Dendritic cell treated with granulocyte-macrophage colony-stimulating factor and Interleukin-4, amounts not matched to agents 40 ng/mL and 50 ng/mL, for 4 days (primary cell): ENCODE data around the gene E2F1.
"Not testable (repeated sequence)": the region's sequence is repeated elsewhere in the genome, so short reads cannot be mapped to it uniquely, and the experiment has no call there.

Source experiments
- H3K27ac Mint-ChIP-seq: one replicate; pipeline ENCODE4 v1.8.0; 2022; ENCODE audit warnings: mild to moderate bottlenecking, mixed read lengths
- H3K27me3 Mint-ChIP-seq: one replicate; pipeline ENCODE4 v1.8.0; 2022; ENCODE audit warnings: mild to moderate bottlenecking, mixed read lengths
- H3K36me3 Mint-ChIP-seq: one replicate; pipeline ENCODE4 v1.8.0; 2022; ENCODE audit warnings: low read depth, mixed read lengths
- H3K4me1 Mint-ChIP-seq: one replicate; pipeline ENCODE4 v1.8.0; 2022; ENCODE audit warnings: low read depth, mixed read lengths
- H3K4me3 Mint-ChIP-seq: one replicate; pipeline ENCODE4 v1.8.0; 2022; ENCODE audit warnings: mild to moderate bottlenecking, moderate library complexity, mixed read lengths
- H3K9me3 Mint-ChIP-seq: one replicate; pipeline ENCODE4 v1.8.0; 2022; ENCODE audit warnings: mixed read lengths
- intact Hi-C: fragments of 100-400 bp; cut with micrococcal nuclease; formaldehyde crosslinking; loops from one replicate; pipeline ENCODE4 v1.15.0; 2022

The E2F1 gene

DNA sequence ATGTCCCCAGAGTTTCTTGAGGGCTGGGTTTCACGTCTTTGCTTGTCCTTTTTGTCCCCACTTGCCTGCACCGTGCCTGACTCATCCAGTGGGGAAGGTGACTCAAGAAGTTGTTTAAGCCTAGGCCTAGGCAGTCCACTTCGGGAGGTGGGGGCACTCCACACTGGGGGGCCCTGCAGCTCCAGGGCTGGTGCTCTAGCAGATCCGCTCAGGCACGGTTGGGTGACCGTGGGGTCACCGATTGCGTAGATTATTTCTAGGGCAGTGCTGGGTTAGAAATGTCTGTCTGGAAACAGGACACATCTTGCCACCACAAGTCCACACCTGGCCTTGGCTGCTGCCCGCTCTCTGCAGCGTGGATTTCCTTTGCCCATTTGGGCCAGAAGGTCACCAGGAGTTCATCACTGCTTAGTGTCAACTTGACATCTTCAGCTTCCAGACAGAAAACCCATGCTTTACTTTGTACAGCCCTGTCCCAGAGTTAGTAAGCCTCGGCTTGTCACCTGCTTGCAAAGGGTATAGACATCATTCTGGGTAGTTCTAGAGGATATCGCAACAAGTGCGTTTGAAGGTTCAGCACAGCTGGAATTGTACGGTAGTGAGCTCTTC is 37.7 kb downstream of the E2F1 start:
- peaks cover 45% of the 10 kb centered on the region for H3K36me3 Mint-ChIP-seq
- intact Hi-C loops, result no loop called here
- H3K27ac Mint-ChIP-seq, result no peak overlapping the region
- no peak overlapping the region for H3K4me3 Mint-ChIP-seq
- no peaks in the 10 kb centered on the region for H3K9me3 Mint-ChIP-seq
- H3K27me3 Mint-ChIP-seq, result no peaks in the 10 kb centered on the region
- H3K4me1 Mint-ChIP-seq, result peaks cover 6% of the 10 kb centered on the region

DNA sequence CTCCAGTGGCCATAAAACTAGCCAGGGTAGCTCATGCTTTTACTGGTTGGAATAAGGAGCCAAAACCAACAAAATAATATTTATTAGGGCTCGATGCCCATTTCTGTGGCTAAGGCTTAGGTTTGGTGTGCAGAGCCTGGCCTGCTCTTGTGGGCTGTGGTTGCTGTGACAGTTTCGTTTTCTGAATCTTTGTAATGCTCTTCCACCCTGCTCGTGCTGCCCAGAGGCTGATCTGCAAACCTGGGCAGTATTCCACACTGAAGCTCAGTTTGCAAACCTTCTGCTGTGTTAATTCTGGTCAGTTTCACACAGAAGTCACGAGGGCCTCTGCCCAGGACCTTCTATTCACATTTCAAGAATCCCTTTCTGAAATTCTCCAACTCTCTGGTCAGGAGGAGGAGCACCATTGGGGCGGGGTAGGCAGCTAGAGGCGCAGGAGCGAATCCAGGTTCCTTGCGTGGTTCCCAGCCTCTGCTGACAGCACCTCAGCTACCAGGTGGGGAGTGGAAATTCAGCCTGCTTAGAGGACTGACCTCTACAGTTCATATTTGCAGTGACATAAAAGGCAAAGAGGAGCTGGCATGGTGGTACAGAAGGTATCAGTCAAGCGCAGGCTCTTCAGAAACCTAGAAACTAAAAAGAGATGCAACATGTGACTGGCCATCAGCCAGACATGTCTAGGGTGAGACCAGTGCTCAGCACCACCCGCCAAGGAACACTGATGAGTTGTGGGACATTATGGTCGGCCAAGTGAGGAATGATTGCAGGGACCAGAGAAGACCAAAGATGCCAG is 38.4 kb downstream of the E2F1 start:
- Mint-ChIP-seq H3K4me3 (no peak overlapping the region), H3K9me3 (no peaks in the 10 kb centered on the region), H3K4me1 (no peaks in the 10 kb centered on the region), H3K27ac (no peak overlapping the region), H3K27me3 (no peaks in the 10 kb centered on the region), H3K36me3 (peaks cover 51% of the 10 kb centered on the region)
- intact Hi-C loops, result no loop called here

DNA sequence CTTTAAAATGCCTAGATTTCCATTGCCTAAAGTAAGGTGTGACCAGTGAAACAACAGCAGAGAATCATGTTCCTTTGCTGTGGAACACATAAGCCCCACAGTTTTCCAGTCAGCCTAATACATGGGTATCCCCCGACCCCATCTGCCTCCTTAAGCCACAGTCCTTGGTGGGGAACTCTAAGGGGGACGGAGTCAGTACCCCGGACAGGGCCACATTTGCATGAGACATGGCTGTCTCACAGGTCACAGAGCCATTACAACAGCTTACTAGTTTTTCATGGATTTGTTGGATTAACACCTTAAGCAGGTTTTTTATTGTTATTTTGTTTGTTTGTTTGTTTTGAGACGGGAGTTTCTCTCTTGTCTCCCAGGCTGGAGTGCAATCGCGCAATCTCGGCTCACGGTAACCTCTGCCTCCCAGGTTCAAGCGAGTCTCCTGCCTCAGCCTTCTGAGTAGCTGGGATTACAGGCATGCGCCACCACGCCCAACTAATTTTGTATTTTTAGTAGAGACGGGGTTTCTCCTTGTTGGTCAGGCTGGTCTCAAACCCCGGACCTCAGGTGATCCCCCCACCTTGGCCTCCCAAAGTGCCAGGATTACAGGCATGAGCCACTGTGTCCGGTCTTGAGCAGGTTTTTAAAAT is 39.1 kb downstream of the E2F1 start:
- H3K27me3 Mint-ChIP-seq, H3K9me3 Mint-ChIP-seq, H3K4me1 Mint-ChIP-seq, H3K4me3 Mint-ChIP-seq, H3K27ac Mint-ChIP-seq, intact Hi-C loops: not testable (repeated sequence)
- H3K36me3 Mint-ChIP-seq, result peaks cover 58% of the 10 kb centered on the region

DNA sequence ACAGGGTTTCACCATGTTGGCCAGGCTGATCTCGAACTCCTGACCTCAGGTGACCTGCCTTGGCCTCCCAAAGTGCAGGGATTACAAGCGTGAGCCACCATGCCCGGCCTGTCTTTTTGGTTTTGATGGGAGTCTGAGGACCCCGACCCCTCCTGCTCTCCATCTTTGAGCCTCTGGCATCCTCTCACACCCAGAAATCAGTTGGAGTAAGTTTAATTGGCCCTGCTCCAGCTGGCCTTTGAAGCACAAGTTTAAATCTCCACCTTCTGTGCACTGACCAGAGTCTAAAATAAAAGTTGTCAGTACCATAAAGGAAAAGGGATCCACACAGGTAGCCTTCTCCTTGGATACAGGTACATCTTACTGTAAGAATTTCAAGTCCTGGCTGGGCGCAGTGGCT is 40.0 kb downstream of the E2F1 start:
- H3K36me3 Mint-ChIP-seq, result peaks cover 67% of the 10 kb centered on the region
- H3K9me3 Mint-ChIP-seq, result no peaks in the 10 kb centered on the region
- no peaks in the 10 kb centered on the region for H3K4me1 Mint-ChIP-seq
- H3K4me3 Mint-ChIP-seq, result no peak overlapping the region
- H3K27ac Mint-ChIP-seq, result no peak overlapping the region
- intact Hi-C loops, result no loop called here
- H3K27me3 Mint-ChIP-seq, result no peaks in the 10 kb centered on the region

DNA sequence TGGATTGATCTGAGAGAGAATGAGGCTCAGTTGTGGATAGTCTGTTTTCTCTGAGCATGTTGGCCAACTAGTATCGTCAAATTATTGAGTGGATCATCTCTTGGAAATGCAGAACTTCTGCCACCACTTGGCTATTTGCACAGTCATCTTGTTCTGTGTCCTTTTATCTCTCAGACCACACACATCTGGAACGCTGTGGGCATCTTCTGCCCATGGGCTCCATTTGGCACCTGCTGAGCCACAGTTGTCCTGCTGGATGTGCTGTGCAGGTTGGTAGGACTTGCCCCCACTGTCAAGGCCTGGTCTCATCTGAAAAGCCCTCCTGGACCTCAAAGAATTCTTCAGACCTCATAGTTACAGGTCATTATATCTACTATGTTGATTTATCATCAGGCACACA is 40.8 kb downstream of the E2F1 start:
- no peak overlapping the region for H3K4me3 Mint-ChIP-seq
- H3K9me3 Mint-ChIP-seq, result no peaks in the 10 kb centered on the region
- H3K27ac Mint-ChIP-seq, result no peak overlapping the region
- no peaks in the 10 kb centered on the region for H3K4me1 Mint-ChIP-seq
- intact Hi-C loops, result no loop called here
- H3K36me3 Mint-ChIP-seq, result peaks cover 75% of the 10 kb centered on the region
- no peaks in the 10 kb centered on the region for H3K27me3 Mint-ChIP-seq

DNA sequence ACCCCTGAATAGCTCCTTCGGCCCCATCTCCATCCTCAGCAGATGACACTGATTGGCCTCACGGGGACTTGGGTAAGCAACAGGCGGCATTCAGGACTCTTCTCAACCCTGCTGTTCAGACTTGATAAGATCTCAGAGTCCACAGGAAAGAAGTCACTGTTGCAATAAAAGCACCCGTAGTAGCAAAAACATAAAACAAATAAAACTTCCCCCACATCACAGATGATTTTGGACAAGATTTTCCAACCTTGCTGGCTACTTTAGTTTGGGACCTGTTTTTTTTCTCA is 41.2 kb downstream of the E2F1 start:
- H3K9me3 Mint-ChIP-seq, result no peaks in the 10 kb centered on the region
- H3K27me3 Mint-ChIP-seq, result no peaks in the 10 kb centered on the region

DNA sequence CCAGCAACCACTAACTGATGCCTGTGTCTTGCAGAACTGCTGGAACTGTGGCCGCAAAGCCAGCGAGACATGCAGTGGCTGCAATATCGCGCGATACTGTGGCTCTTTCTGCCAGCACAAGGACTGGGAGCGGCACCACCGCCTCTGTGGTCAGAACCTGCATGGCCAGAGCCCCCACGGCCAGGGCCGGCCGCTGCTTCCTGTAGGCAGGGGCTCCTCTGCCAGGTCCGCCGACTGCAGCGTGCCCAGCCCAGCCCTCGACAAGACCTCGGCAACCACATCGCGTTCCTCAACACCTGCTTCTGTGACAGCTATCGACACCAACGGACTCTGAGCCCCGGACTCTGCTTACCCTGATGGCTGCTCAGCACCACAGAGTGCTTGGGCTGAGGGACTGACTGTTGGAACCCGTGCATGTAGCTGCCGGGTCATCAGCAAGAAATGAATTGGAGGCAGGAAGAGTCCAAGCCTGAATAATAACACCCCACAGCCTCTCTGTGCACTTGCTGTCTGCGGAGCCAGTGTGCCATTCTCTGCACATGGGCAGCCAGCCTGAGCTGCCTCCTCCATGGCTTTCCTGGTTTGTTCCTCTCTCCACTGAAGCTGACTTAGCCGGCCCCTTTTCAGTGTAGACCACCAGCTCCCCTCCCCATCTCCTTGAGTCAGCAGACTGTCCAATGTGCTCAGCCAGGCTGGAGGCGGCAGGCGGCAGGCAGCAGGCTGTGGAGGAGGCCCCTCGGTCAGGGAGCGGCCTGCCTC is 41.7 kb downstream of the E2F1 start:
- H3K4me3 Mint-ChIP-seq, result no peak overlapping the region
- H3K27ac Mint-ChIP-seq, result no peak overlapping the region
- peaks cover 84% of the 10 kb centered on the region for H3K36me3 Mint-ChIP-seq
- no peaks in the 10 kb centered on the region for H3K27me3 Mint-ChIP-seq
- intact Hi-C loops, result no loop called here
- H3K9me3 Mint-ChIP-seq, result no peaks in the 10 kb centered on the region
- H3K4me1 Mint-ChIP-seq, result no peaks in the 10 kb centered on the region

More for the DNA sequence above, 41.2 kb downstream of the E2F1 start:
- Mint-ChIP-seq H3K27ac (no peak overlapping the region), H3K4me3 (no peak overlapping the region), H3K4me1 (no peaks in the 10 kb centered on the region), H3K36me3 (peaks cover 79% of the 10 kb centered on the region)
- intact Hi-C loops, result no loop called here

DNA sequence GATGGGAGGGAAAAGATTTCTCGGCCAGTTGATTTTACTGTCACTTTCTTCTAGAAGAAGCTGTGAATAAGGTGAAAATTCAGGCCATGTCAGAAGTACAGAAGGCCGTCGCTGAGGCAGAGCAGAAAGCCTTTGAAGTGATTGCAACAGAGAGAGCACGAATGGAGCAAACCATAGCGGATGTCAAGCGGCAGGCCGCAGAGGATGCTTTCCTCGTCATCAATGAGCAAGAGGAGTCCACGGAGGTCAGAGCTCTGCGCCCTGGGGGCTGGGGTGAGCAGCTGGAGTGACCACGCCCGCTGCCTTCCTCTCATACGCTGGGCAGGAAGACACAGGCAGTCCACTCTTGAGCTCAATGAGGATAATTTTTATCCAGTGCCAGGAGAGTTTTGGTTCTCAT is 45.9 kb downstream of the E2F1 start:
- H3K27ac Mint-ChIP-seq, result no peak overlapping the region
- H3K4me3 Mint-ChIP-seq, result no peak overlapping the region
- no peaks in the 10 kb centered on the region for H3K9me3 Mint-ChIP-seq
- intact Hi-C loops, result no loop called here
- no peaks in the 10 kb centered on the region for H3K4me1 Mint-ChIP-seq
- H3K36me3 Mint-ChIP-seq, result peaks cover 87% of the 10 kb centered on the region
- H3K27me3 Mint-ChIP-seq, result no peaks in the 10 kb centered on the region

DNA sequence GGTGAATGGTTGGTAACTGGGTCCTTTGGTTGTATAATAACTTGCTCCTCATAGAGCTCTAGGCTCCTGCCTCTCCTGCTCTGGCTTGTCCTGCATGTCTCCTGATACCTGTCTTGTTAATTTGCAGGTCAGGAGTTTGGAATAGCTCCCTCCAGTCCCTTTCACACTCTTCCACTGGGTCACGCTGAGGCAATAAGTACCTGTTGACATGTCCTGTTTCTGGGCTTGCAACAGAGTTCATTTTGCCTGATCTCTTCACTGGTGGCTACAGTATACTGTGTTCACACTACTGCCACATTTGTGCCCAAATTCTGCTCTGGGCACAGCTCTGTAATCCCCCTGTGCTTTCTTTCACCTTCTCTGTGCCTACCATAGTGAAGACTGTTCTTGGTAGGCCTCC is 49.4 kb downstream of the E2F1 start:
- intact Hi-C loops, result no loop called here
- H3K4me1 Mint-ChIP-seq, result no peaks in the 10 kb centered on the region
- peaks cover 83% of the 10 kb centered on the region for H3K36me3 Mint-ChIP-seq
- H3K27me3 Mint-ChIP-seq, result no peaks in the 10 kb centered on the region
- H3K27ac Mint-ChIP-seq, result no peak overlapping the region
- H3K4me3 Mint-ChIP-seq, result no peak overlapping the region
- no peaks in the 10 kb centered on the region for H3K9me3 Mint-ChIP-seq

DNA sequence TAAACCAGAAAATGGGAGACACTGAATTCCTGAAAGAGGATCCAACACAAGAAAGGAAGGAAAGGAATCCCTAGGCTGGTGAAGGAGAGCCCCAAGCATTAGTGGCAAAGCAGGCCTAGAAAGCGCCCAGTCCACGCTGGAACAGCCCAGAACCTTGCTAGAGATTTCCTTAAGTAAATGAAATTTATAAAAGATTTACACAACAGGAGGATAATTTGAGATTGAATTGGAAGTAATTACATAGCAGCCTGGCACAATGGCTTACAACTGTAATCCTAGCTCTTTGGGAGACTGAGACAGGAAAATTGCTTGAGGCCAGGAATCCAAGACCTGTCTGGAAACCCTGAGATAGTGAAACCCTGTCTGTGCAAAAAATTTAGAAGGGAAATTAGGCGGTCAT is 50.8 kb downstream of the E2F1 start:
- Mint-ChIP-seq H3K27me3 (no peaks in the 10 kb centered on the region), H3K9me3 (no peaks in the 10 kb centered on the region), H3K27ac (no peak overlapping the region), H3K36me3 (peaks cover 83% of the 10 kb centered on the region), H3K4me1 (no peaks in the 10 kb centered on the region), H3K4me3 (no peak overlapping the region)
- intact Hi-C loops, result no loop called here

DNA sequence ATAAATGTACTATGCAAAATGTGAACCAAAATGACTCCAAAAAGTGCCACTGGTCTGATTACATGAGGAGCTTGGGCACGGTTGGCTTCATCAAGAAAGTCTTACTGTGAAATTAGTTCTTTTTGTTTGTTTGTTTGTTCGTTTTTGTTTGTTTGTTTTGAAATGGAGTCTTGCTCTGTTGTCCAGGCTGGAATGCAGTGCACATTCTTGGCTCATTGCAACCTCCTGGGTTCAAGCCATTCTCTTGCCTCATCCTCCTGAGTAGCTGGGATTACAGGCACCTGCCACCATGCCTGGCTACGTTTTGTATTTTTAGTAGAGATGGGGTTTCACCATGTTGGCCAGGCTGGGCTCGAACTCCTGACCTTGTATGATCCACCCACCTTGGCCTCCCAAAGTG is 54.3 kb downstream of the E2F1 start:
- H3K27ac Mint-ChIP-seq, H3K27me3 Mint-ChIP-seq, H3K9me3 Mint-ChIP-seq, intact Hi-C loops, H3K4me1 Mint-ChIP-seq, H3K4me3 Mint-ChIP-seq: not testable (repeated sequence)
- H3K36me3 Mint-ChIP-seq, result peaks cover 83% of the 10 kb centered on the region

DNA sequence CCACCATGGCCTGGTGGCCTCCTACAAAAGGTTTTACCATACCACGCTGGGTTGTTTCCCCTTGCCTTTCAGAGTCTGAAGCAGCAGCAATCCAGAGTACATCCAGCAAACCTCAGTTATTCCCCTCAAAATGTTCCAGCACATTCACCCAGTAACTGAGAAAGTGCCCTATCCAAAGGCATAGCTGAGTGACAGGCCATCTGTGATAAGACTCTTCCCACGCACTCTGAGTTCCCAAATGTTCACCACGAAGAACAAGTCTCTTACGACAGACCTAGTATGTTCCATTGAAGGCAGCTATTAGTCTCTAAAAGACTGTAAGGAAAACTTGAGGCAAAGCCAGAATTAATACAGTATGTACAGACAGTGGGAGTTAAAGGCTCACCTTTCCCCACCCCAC is 55.7 kb downstream of the E2F1 start:
- no peaks in the 10 kb centered on the region for H3K4me1 Mint-ChIP-seq
- peaks cover 88% of the 10 kb centered on the region for H3K36me3 Mint-ChIP-seq
- H3K27me3 Mint-ChIP-seq, result no peaks in the 10 kb centered on the region
- H3K9me3 Mint-ChIP-seq, result no peaks in the 10 kb centered on the region
- no peak overlapping the region for H3K27ac Mint-ChIP-seq
- intact Hi-C loops, result no loop called here
- H3K4me3 Mint-ChIP-seq, result no peak overlapping the region

DNA sequence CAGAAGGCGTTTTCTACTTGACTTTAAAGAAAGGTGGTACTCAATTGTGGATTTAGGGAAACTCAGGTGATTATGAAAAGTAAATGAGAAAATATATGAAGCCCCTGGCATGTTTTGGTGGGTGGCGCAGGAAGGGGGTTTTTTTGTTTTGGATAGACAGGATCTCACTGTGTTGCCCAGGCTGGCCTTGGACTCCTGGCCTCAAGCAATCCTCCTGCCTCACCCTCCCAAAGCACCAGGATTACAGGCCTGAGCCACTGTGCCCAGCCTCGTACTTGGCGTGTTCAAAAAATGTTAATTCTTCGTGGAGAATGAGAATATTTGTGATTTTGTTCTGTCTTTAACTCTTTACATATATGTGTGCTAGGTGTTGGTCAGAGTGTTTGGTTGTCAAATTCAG is 56.2 kb downstream of the E2F1 start:
- Mint-ChIP-seq H3K36me3 (peaks cover 91% of the 10 kb centered on the region), H3K4me3 (no peak overlapping the region), H3K4me1 (no peaks in the 10 kb centered on the region), H3K27ac (no peak overlapping the region), H3K27me3 (no peaks in the 10 kb centered on the region), H3K9me3 (no peaks in the 10 kb centered on the region)
- intact Hi-C loops, result no loop called here

DNA sequence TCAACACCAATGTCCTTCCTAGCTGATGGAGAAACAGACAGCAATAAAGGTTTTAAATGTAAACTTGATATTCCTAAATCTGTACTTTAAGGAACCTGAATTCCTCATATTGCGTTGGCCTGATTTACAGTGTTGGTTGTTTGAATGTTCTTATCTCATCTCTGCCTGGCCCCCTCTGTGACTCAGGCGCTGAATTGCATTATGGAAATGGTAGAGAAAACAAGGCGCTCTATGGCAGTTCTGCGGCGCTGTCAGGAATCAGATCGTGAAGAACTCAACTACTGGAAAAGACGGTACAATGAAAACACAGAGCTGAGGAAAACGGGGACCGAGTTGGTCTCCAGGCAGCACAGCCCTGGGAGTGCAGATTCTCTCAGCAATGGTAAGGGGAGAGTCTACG is 56.7 kb downstream of the E2F1 start:
- H3K27ac Mint-ChIP-seq, result no peak overlapping the region
- H3K36me3 Mint-ChIP-seq, result peaks cover 91% of the 10 kb centered on the region
- intact Hi-C loops, result no loop called here
- no peaks in the 10 kb centered on the region for H3K4me1 Mint-ChIP-seq
- H3K9me3 Mint-ChIP-seq, result no peaks in the 10 kb centered on the region
- H3K4me3 Mint-ChIP-seq, result no peak overlapping the region
- H3K27me3 Mint-ChIP-seq, result no peaks in the 10 kb centered on the region
